LNCaP clone FGC (cell line): Measurements from ENCODE around the gene CREM.

Experiments used
- DNase-seq: peaks from one replicate; pipeline ENCODE4 v3.0.0-alpha.2; 2011; ENCODE audit warnings: low read depth
- H3K4me3 ChIP-seq: 2 replicates; pipeline ENCODE4 v1.5.1; 2011; ENCODE audit warnings: mild to moderate bottlenecking, low read depth, low read length, control low read depth
- TF ChIP-seq, protein P1 (sequence below): IDR thresholded peaks from 2 replicates; pipeline ENCODE4 v1.5.1; 2012; ENCODE audit warnings: mild to moderate bottlenecking; ENCODE audit not compliant: control insufficient read depth, insufficient read depth; ENCODE audit errors: extremely low read depth

The CREM gene

GRCh38 chr10:35160743-35161142, 34.1 kb downstream of the CREM start:
- DNase-seq = no peak
- TF ChIP-seq, protein P1, sequence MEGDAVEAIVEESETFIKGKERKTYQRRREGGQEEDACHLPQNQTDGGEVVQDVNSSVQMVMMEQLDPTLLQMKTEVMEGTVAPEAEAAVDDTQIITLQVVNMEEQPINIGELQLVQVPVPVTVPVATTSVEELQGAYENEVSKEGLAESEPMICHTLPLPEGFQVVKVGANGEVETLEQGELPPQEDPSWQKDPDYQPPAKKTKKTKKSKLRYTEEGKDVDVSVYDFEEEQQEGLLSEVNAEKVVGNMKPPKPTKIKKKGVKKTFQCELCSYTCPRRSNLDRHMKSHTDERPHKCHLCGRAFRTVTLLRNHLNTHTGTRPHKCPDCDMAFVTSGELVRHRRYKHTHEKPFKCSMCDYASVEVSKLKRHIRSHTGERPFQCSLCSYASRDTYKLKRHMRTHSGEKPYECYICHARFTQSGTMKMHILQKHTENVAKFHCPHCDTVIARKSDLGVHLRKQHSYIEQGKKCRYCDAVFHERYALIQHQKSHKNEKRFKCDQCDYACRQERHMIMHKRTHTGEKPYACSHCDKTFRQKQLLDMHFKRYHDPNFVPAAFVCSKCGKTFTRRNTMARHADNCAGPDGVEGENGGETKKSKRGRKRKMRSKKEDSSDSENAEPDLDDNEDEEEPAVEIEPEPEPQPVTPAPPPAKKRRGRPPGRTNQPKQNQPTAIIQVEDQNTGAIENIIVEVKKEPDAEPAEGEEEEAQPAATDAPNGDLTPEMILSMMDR = no peak
- no peak overlapping the region for H3K4me3 ChIP-seq

GRCh38 chr10:35161906-35162305, 35.3 kb downstream of the CREM start:
- no peak for DNase-seq
- TF ChIP-seq, protein P1 = no peak
- H3K4me3 ChIP-seq = no peak overlapping the region

GRCh38 chr10:35165136-35165535, 38.5 kb downstream of the CREM start:
- no peak for DNase-seq
- no peak overlapping the region for H3K4me3 ChIP-seq
- TF ChIP-seq, protein P1 = no peak

- TF ChIP-seq, protein P1 = no peak
Observed at GRCh38 chr10:35165811-35166210, 39.2 kb downstream of the CREM start.

GRCh38 chr10:35166607-35167006, 40.0 kb downstream of the CREM start:
- DNase-seq = no peak
- TF ChIP-seq, protein P1 = no peak
- H3K4me3 ChIP-seq = no peak overlapping the region

More at GRCh38 chr10:35165811-35166210, 39.2 kb downstream of the CREM start:
- H3K4me3 ChIP-seq = no peak overlapping the region
- DNase-seq = no peak

- DNase-seq = no peak
- TF ChIP-seq, protein P1 = no peak
- no peak overlapping the region for H3K4me3 ChIP-seq
Observed at GRCh38 chr10:35167342-35167741, 40.7 kb downstream of the CREM start.

GRCh38 chr10:35172146-35172545, 45.5 kb downstream of the CREM start:
- TF ChIP-seq, protein P1 = no peak
- H3K4me3 ChIP-seq = no peak overlapping the region
- no peak for DNase-seq
